IMR-90 (cell line): ENCODE measurements around the gene CCDC146. TPM values are rescaled to one million over a fixed set of nuclear protein-coding genes. Genes with fewer than 3 reads are reported as not detected.

Source experiments
- ATAC-seq: fragments of 200-7000 bp; cut with Tn5 transposase; 2 replicates; pipeline ENCODE4 v1.9.1; 2020; ENCODE audit warnings: low read depth, mild to moderate bottlenecking, moderate library complexity
- BruUV-seq: library from RNA; stranded (reverse); fragments of 400-500 nt; replicated peaks from 2 replicates; lab custom pipeline; 2021; lab: Mats Ljungman, UMichigan
- CTCF ChIA-PET: fragments of 300-600 bp; formaldehyde crosslinking; extraction: SDS; loops from one replicate; lab custom pipeline; 2021; ENCODE audit warnings: antibody characterized with exemption; lab: Yijun Ruan, JAX
- POLR2A ChIA-PET: fragments of 300-600 bp; sonication (Branson Sonifier 250); formaldehyde crosslinking; loops from one replicate; lab custom pipeline; 2022; ENCODE audit warnings: antibody characterized with exemption; ENCODE audit not compliant: unreplicated experiment; lab: Charles Lee
- DNase-seq: peaks from one replicate; pipeline ENCODE4 v3.0.0; 2013
- H2AFZ ChIP-seq: replicated peaks from 2 replicates; pipeline ENCODE3; 2013; ENCODE audit warnings: low read length, mild to moderate bottlenecking; ENCODE audit not compliant: poor library complexity
- H2AK5ac ChIP-seq: 2 replicates; pipeline ENCODE4 v1.6.1; 2013; ENCODE audit warnings: low read depth, low read length, inconsistent platforms
- H2AK9ac ChIP-seq: replicated peaks from 2 replicates; pipeline ENCODE3; 2013; ENCODE audit warnings: mild to moderate bottlenecking, low read depth, low read length, moderate library complexity; ENCODE audit not compliant: poor library complexity
- H2BK120ac ChIP-seq: 2 replicates; pipeline ENCODE4 v1.6.1; 2013; ENCODE audit warnings: low read depth, low read length, inconsistent platforms
- H2BK15ac ChIP-seq: 3 replicates; pipeline ENCODE4 v1.6.1; 2013; ENCODE audit warnings: low read depth, low read length, inconsistent platforms
- H2BK20ac ChIP-seq: 2 replicates; pipeline ENCODE4 v1.6.1; 2013; ENCODE audit warnings: low read depth, mild to moderate bottlenecking, inconsistent platforms, low read length, moderate library complexity
- H2BK5ac ChIP-seq: 2 replicates; pipeline ENCODE4 v1.6.1; 2013; ENCODE audit warnings: mild to moderate bottlenecking, low read depth, low read length, inconsistent platforms; ENCODE audit not compliant: poor library complexity, severe bottlenecking
- H3K14ac ChIP-seq: replicated peaks from 2 replicates; pipeline ENCODE4 v1.6.1; 2013; ENCODE audit warnings: low read depth, low read length, inconsistent platforms
- H3K18ac ChIP-seq: 2 replicates; pipeline ENCODE4 v1.6.1; 2013; ENCODE audit warnings: low read depth, low read length, control low read depth
- H3K23ac ChIP-seq: 2 replicates; pipeline ENCODE4 v1.6.1; 2013; ENCODE audit warnings: low read depth, low read length, inconsistent platforms
- H3K27ac ChIP-seq: 2 replicates; pipeline ENCODE4 v1.5.1; 2013; ENCODE audit warnings: mild to moderate bottlenecking, control low read depth, low read length; ENCODE audit not compliant: insufficient read depth
- H3K27me3 ChIP-seq: 2 replicates; pipeline ENCODE4 v1.6.1; 2013; ENCODE audit warnings: low read length; ENCODE audit not compliant: control insufficient read depth, insufficient read depth
- H3K36me3 ChIP-seq: 2 replicates; pipeline ENCODE4 v1.6.1; 2013; ENCODE audit warnings: low read length, mixed read lengths; ENCODE audit not compliant: control insufficient read depth, insufficient read depth
- H3K4ac ChIP-seq: 2 replicates; pipeline ENCODE4 v1.6.1; 2013; ENCODE audit warnings: low read depth, low read length, inconsistent platforms
- H3K4me1 ChIP-seq: 2 replicates; pipeline ENCODE4 v1.6.1; 2013; ENCODE audit warnings: low read length, mixed read lengths; ENCODE audit not compliant: control insufficient read depth, insufficient read depth
- H3K4me2 ChIP-seq: 2 replicates; pipeline ENCODE4 v1.6.1; 2013; ENCODE audit warnings: low read depth, mild to moderate bottlenecking, control low read depth, low read length, moderate library complexity
- H3K4me3 ChIP-seq: 2 replicates; pipeline ENCODE4 v1.5.1; 2013; ENCODE audit warnings: low read depth, mild to moderate bottlenecking, control low read depth, low read length, moderate library complexity; ENCODE audit not compliant: insufficient read depth
- H3K56ac ChIP-seq: 2 replicates; pipeline ENCODE4 v1.6.1; 2013; ENCODE audit warnings: low read length, inconsistent platforms; ENCODE audit not compliant: insufficient read depth; ENCODE audit errors: extremely low read depth
- H3K79me1 ChIP-seq, 2 experiments: 2 replicates each; pipeline ENCODE4 v1.6.1; 2013; ENCODE audit warnings: low read length in 2 of 2, inconsistent platforms in 1 of 2, low read depth in 1 of 2
- H3K9ac ChIP-seq: 2 replicates; pipeline ENCODE4 v1.6.1; 2013; ENCODE audit warnings: low read depth, low read length, control low read depth
- H3K9me1 ChIP-seq: 2 replicates; pipeline ENCODE4 v1.6.1; 2013; ENCODE audit warnings: low read length, inconsistent platforms; ENCODE audit not compliant: insufficient read depth
- H3K9me3 ChIP-seq: 2 replicates; pipeline ENCODE4 v1.6.1; 2013; ENCODE audit warnings: low read length; ENCODE audit not compliant: control insufficient read depth, insufficient read depth
- H4K20me1 ChIP-seq: 2 replicates; pipeline ENCODE4 v1.6.1; 2013; ENCODE audit warnings: low read length, inconsistent platforms; ENCODE audit not compliant: insufficient read depth
- H4K5ac ChIP-seq: 2 replicates; pipeline ENCODE4 v1.6.1; 2013; ENCODE audit warnings: mild to moderate bottlenecking, low read depth, low read length, control low read depth
- H4K8ac ChIP-seq, 2 experiments: 2 replicates each; pipeline ENCODE4 v1.6.1; 2013; ENCODE audit warnings: low read depth in 2 of 2, low read length in 2 of 2, control low read depth in 1 of 2, inconsistent platforms in 1 of 2
- H4K91ac ChIP-seq: 2 replicates; pipeline ENCODE4 v1.6.1; 2013; ENCODE audit warnings: low read depth, low read length, inconsistent platforms; ENCODE audit not compliant: insufficient read depth
- FOS ChIP-seq: fragments of 150-350 bp; IDR thresholded peaks from 2 replicates; pipeline ENCODE4 v1.6.1; 2016; ENCODE audit warnings: low read depth, low read length
- RAD21 ChIP-seq: IDR thresholded peaks from 2 replicates; pipeline ENCODE4 v1.6.1; 2012; ENCODE audit warnings: low read length, improper control_type of control experiment
- RCOR1 ChIP-seq: IDR thresholded peaks from 2 replicates; pipeline ENCODE4 v1.6.1; 2012; ENCODE audit warnings: mild to moderate bottlenecking, low read length, improper control_type of control experiment; ENCODE audit not compliant: insufficient replicate concordance
- RFX5 ChIP-seq: IDR thresholded peaks from 2 replicates; pipeline ENCODE4 v1.8.0; 2012; ENCODE audit warnings: low read depth, mild to moderate bottlenecking, low read length, moderate library complexity
- WGBS, 2 experiments: methylation state at CpG; one replicate each; pipeline versions ENCODE4 v1.1.5 to v1.1.7; 2013; ENCODE audit warnings: missing lambda C conversion rate in 2 of 2; ENCODE audit not compliant: insufficient read length in 1 of 2; ENCODE audit errors: extremely low coverage in 2 of 2; 5-methylcytosine and 5-hydroxymethylcytosine counted together
- dilution Hi-C: fragments of 300-500 bp; cut with HindIII; formaldehyde crosslinking; loops from one replicate; pipeline ENCODE4 v1.14.3; 2018; ENCODE audit warnings: low sequenced_read_pairs; ENCODE audit not compliant: unreplicated experiment
- in situ Hi-C: fragments of 300-500 bp; cut with MboI; formaldehyde crosslinking; loops from 3 replicates; pipeline ENCODE4 v1.14.3; 2019; ENCODE audit warnings: low sequenced_read_pairs, inconsistent platforms, mixed read lengths
- intact Hi-C: fragments of 100-400 bp; cut with micrococcal nuclease; formaldehyde crosslinking; loops from 2 replicates; pipeline ENCODE4 v1.10.0; 2022
- polyA plus RNA-seq, 3 experiments: library from polyadenylated mRNA; depleted of rRNA; stranded (reverse); fragments of >200 nt; gene quantifications; 2 replicates each; pipeline ENCODE4 v1.2.3, GENCODE V29; 2012; ENCODE audit warnings: low replicate concordance in 1 of 3
- total RNA-seq: library from RNA; depleted of rRNA; stranded (reverse); fragments of >200 nt; gene quantifications from 2 replicates; pipeline ENCODE4 v1.2.3, GENCODE V29; 2012
- TF ChIP-seq, protein P1 (sequence below): conservative IDR thresholded peaks from 2 replicates; pipeline ENCODE4 v1.5.1; 2012; ENCODE audit warnings: mild to moderate bottlenecking, low read depth, low read length, improper control_type of control experiment

Gene CCDC146
- total and polyA plus RNA-seq, 2 of the 4 experiments (the other 2 are of a cell fraction): 0.54 to 1.7 TPM

- no peak overlapping the region for H3K14ac ChIP-seq
- H3K23ac ChIP-seq: no peak overlapping the region
- no peak overlapping the region for H3K4me2 ChIP-seq
- H3K79me1 ChIP-seq: no peaks in the 10 kb centered on the region
- ChIA-PET POLR2A (no interaction called here), CTCF (no interaction called here)
- H3K4me1 ChIP-seq: peaks cover 4% of the 10 kb centered on the region
- dilution Hi-C loops (no loop called here), intact Hi-C loops (no loop called here), in situ Hi-C loops (no loop called here)
- no peak overlapping the region for H2BK5ac ChIP-seq
- no TSS peak for BruUV-seq
- H3K56ac ChIP-seq: no peak overlapping the region
- H3K9me3 ChIP-seq: no peaks in the 10 kb centered on the region
- no peak overlapping the region for H3K4ac ChIP-seq
- H3K27me3 ChIP-seq: no peaks in the 10 kb centered on the region
- H2BK20ac ChIP-seq: no peak overlapping the region
- H3K9me1 ChIP-seq: peaks cover 3% of the 10 kb centered on the region; the same call in 1 of the 2 replicates
- no peak overlapping the region for H4K8ac ChIP-seq
- H4K20me1 ChIP-seq: no peaks in the 10 kb centered on the region
- H3K18ac ChIP-seq: no peak overlapping the region
- DNase-seq (no peak), ATAC-seq (no peak)
- no peak overlapping the region for H4K91ac ChIP-seq
- WGBS, 2 experiments: no CpG with 5 or more reads among the region's 4 CpGs
- H2AK9ac ChIP-seq: no peak overlapping the region
- no peaks in the 10 kb centered on the region for H3K36me3 ChIP-seq
- H3K4me3 ChIP-seq: no peak overlapping the region
- no peak overlapping the region for H2BK120ac ChIP-seq
- H3K9ac ChIP-seq: no peak overlapping the region
- H2AFZ ChIP-seq: no peak overlapping the region
- no peak overlapping the region for H3K27ac ChIP-seq
- no peak overlapping the region; the same call in 2 of the 3 replicates for H2BK15ac ChIP-seq
- H2AK5ac ChIP-seq: peak overlapping the region; percentile 46; the same call in 1 of the 2 replicates
- no peak overlapping the region; the same call in 1 of the 2 replicates for H4K5ac ChIP-seq
- TF ChIP-seq FOS (no peak), RAD21 (no peak), RFX5 (no peak), RCOR1 (no peak)
- TF ChIP-seq, protein P1, sequence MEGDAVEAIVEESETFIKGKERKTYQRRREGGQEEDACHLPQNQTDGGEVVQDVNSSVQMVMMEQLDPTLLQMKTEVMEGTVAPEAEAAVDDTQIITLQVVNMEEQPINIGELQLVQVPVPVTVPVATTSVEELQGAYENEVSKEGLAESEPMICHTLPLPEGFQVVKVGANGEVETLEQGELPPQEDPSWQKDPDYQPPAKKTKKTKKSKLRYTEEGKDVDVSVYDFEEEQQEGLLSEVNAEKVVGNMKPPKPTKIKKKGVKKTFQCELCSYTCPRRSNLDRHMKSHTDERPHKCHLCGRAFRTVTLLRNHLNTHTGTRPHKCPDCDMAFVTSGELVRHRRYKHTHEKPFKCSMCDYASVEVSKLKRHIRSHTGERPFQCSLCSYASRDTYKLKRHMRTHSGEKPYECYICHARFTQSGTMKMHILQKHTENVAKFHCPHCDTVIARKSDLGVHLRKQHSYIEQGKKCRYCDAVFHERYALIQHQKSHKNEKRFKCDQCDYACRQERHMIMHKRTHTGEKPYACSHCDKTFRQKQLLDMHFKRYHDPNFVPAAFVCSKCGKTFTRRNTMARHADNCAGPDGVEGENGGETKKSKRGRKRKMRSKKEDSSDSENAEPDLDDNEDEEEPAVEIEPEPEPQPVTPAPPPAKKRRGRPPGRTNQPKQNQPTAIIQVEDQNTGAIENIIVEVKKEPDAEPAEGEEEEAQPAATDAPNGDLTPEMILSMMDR: no peak
Observed at GRCh38 chr7:77222065-77222464, 99.7 kb downstream of the CCDC146 start.
